Panc1 (cell line): Measurements from ENCODE around the gene STAM2.

Experiments used
- SIN3A ChIP-seq: IDR thresholded peaks from 2 replicates; pipeline ENCODE4 v1.6.1; 2012; ENCODE audit warnings: low read depth, mild to moderate bottlenecking, low read length, moderate library complexity, borderline replicate concordance; ENCODE audit not compliant: insufficient read depth
- TF ChIP-seq, protein P1 (sequence below): fragments of 450-650 bp; IDR thresholded peaks from 2 replicates; pipeline ENCODE4 v1.5.1; 2017; ENCODE audit warnings: mild to moderate bottlenecking
- TF ChIP-seq, protein P2 (sequence below), 2 experiments: IDR thresholded peaks; 2 replicates each; pipeline ENCODE4 v1.6.1; 2011 to 2012; ENCODE audit warnings: low read depth in 2 of 2, control low read depth in 1 of 2, low read length in 1 of 2, mild to moderate bottlenecking in 1 of 2, moderate library complexity in 1 of 2; ENCODE audit not compliant: insufficient read depth in 1 of 2

DNA sequence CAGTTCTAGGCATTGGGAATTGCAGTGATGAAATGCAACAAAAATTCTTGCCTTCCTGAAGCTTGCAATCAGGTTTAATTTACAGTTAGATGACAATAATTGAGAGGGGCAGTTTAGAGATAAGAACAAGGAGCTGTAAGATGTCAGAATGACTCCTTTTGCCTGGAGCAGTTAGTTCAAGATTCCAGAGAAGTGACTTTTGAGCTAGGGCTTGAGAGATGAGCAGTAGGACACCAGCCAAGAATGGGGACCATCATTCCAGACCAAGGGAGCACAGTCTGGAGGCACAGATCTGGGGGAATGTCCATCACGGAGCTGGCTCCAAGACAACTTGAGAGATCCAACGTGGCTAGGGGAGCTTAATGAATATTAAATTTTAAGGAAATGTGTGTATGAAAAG lies 103.6 kb downstream of the STAM2 start:
- TF ChIP-seq, protein P1, sequence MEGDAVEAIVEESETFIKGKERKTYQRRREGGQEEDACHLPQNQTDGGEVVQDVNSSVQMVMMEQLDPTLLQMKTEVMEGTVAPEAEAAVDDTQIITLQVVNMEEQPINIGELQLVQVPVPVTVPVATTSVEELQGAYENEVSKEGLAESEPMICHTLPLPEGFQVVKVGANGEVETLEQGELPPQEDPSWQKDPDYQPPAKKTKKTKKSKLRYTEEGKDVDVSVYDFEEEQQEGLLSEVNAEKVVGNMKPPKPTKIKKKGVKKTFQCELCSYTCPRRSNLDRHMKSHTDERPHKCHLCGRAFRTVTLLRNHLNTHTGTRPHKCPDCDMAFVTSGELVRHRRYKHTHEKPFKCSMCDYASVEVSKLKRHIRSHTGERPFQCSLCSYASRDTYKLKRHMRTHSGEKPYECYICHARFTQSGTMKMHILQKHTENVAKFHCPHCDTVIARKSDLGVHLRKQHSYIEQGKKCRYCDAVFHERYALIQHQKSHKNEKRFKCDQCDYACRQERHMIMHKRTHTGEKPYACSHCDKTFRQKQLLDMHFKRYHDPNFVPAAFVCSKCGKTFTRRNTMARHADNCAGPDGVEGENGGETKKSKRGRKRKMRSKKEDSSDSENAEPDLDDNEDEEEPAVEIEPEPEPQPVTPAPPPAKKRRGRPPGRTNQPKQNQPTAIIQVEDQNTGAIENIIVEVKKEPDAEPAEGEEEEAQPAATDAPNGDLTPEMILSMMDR = no peak
- TF ChIP-seq, protein P2, sequence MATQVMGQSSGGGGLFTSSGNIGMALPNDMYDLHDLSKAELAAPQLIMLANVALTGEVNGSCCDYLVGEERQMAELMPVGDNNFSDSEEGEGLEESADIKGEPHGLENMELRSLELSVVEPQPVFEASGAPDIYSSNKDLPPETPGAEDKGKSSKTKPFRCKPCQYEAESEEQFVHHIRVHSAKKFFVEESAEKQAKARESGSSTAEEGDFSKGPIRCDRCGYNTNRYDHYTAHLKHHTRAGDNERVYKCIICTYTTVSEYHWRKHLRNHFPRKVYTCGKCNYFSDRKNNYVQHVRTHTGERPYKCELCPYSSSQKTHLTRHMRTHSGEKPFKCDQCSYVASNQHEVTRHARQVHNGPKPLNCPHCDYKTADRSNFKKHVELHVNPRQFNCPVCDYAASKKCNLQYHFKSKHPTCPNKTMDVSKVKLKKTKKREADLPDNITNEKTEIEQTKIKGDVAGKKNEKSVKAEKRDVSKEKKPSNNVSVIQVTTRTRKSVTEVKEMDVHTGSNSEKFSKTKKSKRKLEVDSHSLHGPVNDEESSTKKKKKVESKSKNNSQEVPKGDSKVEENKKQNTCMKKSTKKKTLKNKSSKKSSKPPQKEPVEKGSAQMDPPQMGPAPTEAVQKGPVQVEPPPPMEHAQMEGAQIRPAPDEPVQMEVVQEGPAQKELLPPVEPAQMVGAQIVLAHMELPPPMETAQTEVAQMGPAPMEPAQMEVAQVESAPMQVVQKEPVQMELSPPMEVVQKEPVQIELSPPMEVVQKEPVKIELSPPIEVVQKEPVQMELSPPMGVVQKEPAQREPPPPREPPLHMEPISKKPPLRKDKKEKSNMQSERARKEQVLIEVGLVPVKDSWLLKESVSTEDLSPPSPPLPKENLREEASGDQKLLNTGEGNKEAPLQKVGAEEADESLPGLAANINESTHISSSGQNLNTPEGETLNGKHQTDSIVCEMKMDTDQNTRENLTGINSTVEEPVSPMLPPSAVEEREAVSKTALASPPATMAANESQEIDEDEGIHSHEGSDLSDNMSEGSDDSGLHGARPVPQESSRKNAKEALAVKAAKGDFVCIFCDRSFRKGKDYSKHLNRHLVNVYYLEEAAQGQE (IDR thresholded peaks at IDR 0.05; ENCODE audit: insufficient read depth in 1 of 2, low read depth in 2 of 2, low read length in 1 of 2) = no peak
- TF ChIP-seq SIN3A = no peak
